Ectodermal cell (in vitro differentiated cells): ENCODE measurements around the gene ABI3BP.

Experiments used
- H3K27ac ChIP-seq: 2 replicates; pipeline ENCODE4 v1.7.0; 2013; ENCODE audit warnings: mild to moderate bottlenecking, low read depth, low read length; ENCODE audit not compliant: insufficient read depth, poor library complexity, severe bottlenecking
- H3K27me3 ChIP-seq: 2 replicates; pipeline ENCODE4 v1.7.0; 2013; ENCODE audit warnings: mild to moderate bottlenecking, low read length; ENCODE audit not compliant: insufficient read depth, control insufficient read depth, poor library complexity, severe bottlenecking
- H3K36me3 ChIP-seq: one replicate; pipeline ENCODE4 v1.7.0; 2013; ENCODE audit warnings: low read length; ENCODE audit not compliant: control insufficient read depth, insufficient read depth
- H3K4me1 ChIP-seq: one replicate; pipeline ENCODE4 v1.7.0; 2013; ENCODE audit warnings: low read length; ENCODE audit not compliant: control insufficient read depth, insufficient read depth
- H3K4me3 ChIP-seq: 2 replicates; pipeline ENCODE4 v1.7.0; 2013; ENCODE audit warnings: low read depth, low read length, control low read depth; ENCODE audit not compliant: insufficient read depth
- H3K9me3 ChIP-seq: 2 replicates; pipeline ENCODE4 v1.7.0; 2013; ENCODE audit warnings: mild to moderate bottlenecking, low read length, moderate library complexity; ENCODE audit not compliant: control insufficient read depth
- WGBS, 2 experiments: methylation state at CpG; one replicate each; pipeline ENCODE4 v1.1.7; 2013; ENCODE audit warnings: missing lambda C conversion rate in 2 of 2; 5-methylcytosine and 5-hydroxymethylcytosine counted together

Gene ABI3BP

DNA sequence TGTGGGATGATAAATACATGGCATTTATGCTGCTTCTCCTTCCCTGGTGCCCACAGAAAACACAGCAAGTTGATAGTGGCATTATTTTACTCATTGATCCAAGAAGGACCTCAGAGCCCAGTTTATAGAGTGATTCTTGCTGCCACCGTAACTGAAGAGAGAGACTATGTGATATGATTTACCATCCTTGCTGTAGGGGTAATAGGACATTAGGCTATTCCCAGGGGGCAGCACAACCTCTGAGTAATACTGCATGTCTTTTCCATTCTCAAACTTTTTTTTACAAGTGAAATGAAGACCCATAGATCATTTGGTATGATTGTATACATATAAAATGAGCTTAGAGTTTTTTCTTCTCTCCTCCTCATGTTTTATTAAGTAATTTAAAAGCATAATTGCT, 136.4 kb downstream of the ABI3BP start:
- H3K9me3 ChIP-seq = no peaks in the 10 kb centered on the region
- H3K4me1 ChIP-seq = no peaks in the 10 kb centered on the region
- no peak overlapping the region for H3K27ac ChIP-seq
- H3K4me3 ChIP-seq = no peak overlapping the region
- no peaks in the 10 kb centered on the region for H3K36me3 ChIP-seq
- 93 to 95% methylated on average over 1 of the region's 1 CpG for WGBS, 2 experiments
- H3K27me3 ChIP-seq = no peaks in the 10 kb centered on the region

GRCh38 chr3:100852840-100853239, 140.4 kb downstream of the ABI3BP start:
- 86 to 94% methylated on average over 3 of the region's 3 CpGs for WGBS, 2 experiments
- H3K36me3 ChIP-seq = no peaks in the 10 kb centered on the region
- H3K9me3 ChIP-seq = no peaks in the 10 kb centered on the region
- no peak overlapping the region for H3K27ac ChIP-seq
- no peaks in the 10 kb centered on the region for H3K4me1 ChIP-seq
- H3K4me3 ChIP-seq = no peak overlapping the region
- no peaks in the 10 kb centered on the region for H3K27me3 ChIP-seq

DNA sequence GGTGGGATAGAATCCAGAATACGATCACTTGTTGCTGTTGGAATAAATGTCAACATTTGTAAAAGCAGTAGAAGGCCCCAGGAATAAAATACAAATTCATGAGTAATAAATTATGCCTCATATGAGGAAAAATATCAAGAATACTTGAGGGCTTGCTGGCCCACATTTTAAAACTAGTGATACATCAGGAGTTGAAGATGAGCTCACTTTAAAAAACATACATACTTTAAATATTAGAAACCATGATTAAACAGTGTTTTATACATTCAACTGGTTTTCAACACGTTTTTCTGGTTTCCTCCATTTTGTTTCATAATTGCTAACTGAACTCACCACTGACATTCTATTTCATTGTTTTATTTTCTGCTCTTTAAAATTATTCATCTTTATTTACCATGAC, 142.5 kb downstream of the ABI3BP start:
- Histone ChIP-seq H3K36me3 (no peaks in the 10 kb centered on the region), H3K4me1 (no peaks in the 10 kb centered on the region), H3K27ac (no peak overlapping the region), H3K9me3 (no peaks in the 10 kb centered on the region), H3K4me3 (no peak overlapping the region), H3K27me3 (no peaks in the 10 kb centered on the region)
- 88 to 92% methylated on average over 2 of the region's 2 CpGs for WGBS, 2 experiments

- no peaks in the 10 kb centered on the region for H3K9me3 ChIP-seq
- no peak overlapping the region for H3K27ac ChIP-seq
- H3K4me3 ChIP-seq = no peak overlapping the region
- no peaks in the 10 kb centered on the region for H3K4me1 ChIP-seq
- 86 to 89% methylated on average over 3 of the region's 3 CpGs for WGBS, 2 experiments
- H3K27me3 ChIP-seq = no peaks in the 10 kb centered on the region
- H3K36me3 ChIP-seq = no peaks in the 10 kb centered on the region
Observed at GRCh38 chr3:100850156-100850555, 143.1 kb downstream of the ABI3BP start.

DNA sequence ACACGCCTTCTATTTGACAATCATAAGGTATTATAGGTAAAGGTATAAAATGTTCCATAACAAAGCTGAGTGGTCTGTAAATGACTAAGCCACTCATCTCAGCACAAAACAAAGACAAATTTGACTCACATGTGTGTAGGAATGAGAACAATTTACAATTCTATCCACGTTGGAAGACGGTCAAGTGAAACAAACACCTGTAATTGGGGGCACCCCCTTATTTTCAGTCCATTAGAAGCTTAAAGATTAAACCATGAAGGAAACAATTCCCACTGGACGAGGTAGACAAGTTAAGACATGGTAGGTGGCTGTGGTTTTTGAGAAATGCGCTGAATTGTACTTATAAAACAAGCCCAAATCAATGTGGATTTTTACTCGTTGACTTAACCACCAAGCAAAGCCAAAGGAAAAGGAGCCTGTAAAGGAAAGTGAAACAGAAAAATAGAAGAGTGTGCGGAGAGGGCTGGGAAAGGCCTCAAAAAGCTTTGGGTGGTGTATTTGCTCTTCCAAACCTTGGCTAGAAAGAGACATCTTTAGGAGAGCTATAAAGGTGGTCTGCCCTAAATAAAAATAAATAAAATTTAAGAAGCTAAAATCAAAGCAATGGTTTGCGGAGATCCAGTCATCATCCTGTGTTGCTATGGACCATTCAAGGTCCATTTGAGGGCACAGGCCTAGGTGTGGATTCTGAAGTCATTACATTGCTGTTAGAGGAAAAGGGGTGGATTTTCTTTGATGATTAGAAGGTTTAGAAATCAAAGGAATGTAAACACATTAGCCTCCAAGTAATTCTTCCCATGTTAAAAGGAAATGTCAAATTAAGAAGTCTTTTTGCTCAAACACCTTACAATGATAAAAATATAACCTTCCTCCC, 148.9 kb downstream of the ABI3BP start:
- no peaks in the 10 kb centered on the region for H3K9me3 ChIP-seq
- no peak overlapping the region for H3K27ac ChIP-seq
- H3K4me3 ChIP-seq = no peak overlapping the region
- no peaks in the 10 kb centered on the region for H3K36me3 ChIP-seq
- H3K4me1 ChIP-seq = no peaks in the 10 kb centered on the region
- no peaks in the 10 kb centered on the region for H3K27me3 ChIP-seq
- WGBS, 2 experiments = 91 to 95% methylated on average over 7 of the region's 8 CpGs

DNA sequence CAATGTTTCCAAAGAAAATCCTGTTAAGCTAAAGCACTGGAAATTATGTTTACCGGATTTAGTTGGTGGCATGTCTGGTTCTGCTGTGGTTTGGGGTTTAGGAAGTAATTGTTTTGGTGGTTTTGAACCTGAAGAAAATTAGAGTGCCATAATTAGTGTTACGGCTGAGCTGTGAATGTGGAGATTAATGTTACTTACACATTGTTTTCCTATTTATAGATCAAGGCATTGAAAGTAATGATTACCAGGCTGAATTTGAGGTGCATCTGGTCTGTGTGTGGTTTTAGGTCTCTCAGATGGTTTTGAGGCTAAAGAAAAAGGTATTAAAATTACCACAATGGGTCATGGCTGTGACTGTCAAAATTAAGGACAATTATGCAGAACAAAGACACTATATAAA, 155.1 kb downstream of the ABI3BP start:
- Histone ChIP-seq H3K9me3 (no peaks in the 10 kb centered on the region), H3K27me3 (no peaks in the 10 kb centered on the region), H3K36me3 (no peaks in the 10 kb centered on the region), H3K4me1 (no peaks in the 10 kb centered on the region), H3K27ac (no peak overlapping the region), H3K4me3 (no peak overlapping the region)
- 74 to 95% methylated on average over 2 of the region's 2 CpGs for WGBS, 2 experiments

GRCh38 chr3:100836661-100837060, 156.6 kb downstream of the ABI3BP start:
- H3K27ac ChIP-seq = no peak overlapping the region
- 89 to 90% methylated on average over 1 of the region's 1 CpG for WGBS, 2 experiments
- H3K4me3 ChIP-seq = no peak overlapping the region
- H3K27me3 ChIP-seq = no peaks in the 10 kb centered on the region
- no peaks in the 10 kb centered on the region for H3K36me3 ChIP-seq
- no peaks in the 10 kb centered on the region for H3K4me1 ChIP-seq
- no peaks in the 10 kb centered on the region for H3K9me3 ChIP-seq

DNA sequence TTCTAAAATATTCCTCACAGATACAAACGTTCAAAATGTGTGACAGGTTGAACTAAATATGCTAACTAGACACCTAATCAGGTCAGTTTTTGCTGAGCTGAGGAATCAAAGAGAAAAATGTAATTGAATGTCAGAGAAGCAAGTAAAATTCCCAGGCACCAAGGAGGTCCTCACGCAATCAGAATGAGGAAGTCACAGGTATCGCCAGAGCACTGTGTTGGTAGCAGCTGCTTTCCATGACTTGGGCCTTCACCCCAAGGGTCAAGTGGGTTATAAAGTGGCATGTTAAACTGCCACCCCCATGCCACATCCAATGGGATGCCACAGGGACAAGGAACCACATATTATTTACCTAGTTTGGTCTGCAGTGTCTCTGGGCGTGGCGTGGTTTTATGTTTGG, 158.9 kb downstream of the ABI3BP start:
- Histone ChIP-seq H3K4me3 (no peak overlapping the region), H3K4me1 (no peaks in the 10 kb centered on the region), H3K27me3 (no peaks in the 10 kb centered on the region), H3K36me3 (no peaks in the 10 kb centered on the region), H3K9me3 (no peaks in the 10 kb centered on the region), H3K27ac (no peak overlapping the region)
- 93 to 99% methylated on average over 5 of the region's 5 CpGs for WGBS, 2 experiments

- H3K4me1 ChIP-seq = no peaks in the 10 kb centered on the region
- whole genome bisulfite sequencing, 2 experiments = 68 to 85% methylated on average over 3 of the region's 3 CpGs
Observed at GRCh38 chr3:100833483-100833882, 159.7 kb downstream of the ABI3BP start.

GRCh38 chr3:100831629-100832028, 161.6 kb downstream of the ABI3BP start:
- Histone ChIP-seq H3K4me3 (no peak overlapping the region), H3K4me1 (no peaks in the 10 kb centered on the region), H3K27ac (no peak overlapping the region), H3K36me3 (no peaks in the 10 kb centered on the region), H3K27me3 (no peaks in the 10 kb centered on the region), H3K9me3 (no peaks in the 10 kb centered on the region)
- WGBS, 2 experiments = 87 to 98% methylated on average over 2 of the region's 2 CpGs

More at GRCh38 chr3:100833483-100833882, 159.7 kb downstream of the ABI3BP start:
- no peak overlapping the region for H3K4me3 ChIP-seq
- no peaks in the 10 kb centered on the region for H3K36me3 ChIP-seq
- H3K27ac ChIP-seq = no peak overlapping the region
- H3K27me3 ChIP-seq = no peaks in the 10 kb centered on the region
- H3K9me3 ChIP-seq = no peaks in the 10 kb centered on the region
